Cardiac fibroblast (primary cell): ENCODE results near the gene RPS14.
A peak's percentile ranks its signal among the peaks of the same experiment; 100 is the strongest.

Experiments
- DNase-seq, 2 donors: peaks; one replicate each; pipeline versions ENCODE4 v3.0.0 to v3.0.0-alpha.2; 2010; ENCODE audit warnings: low read depth in 2 of 2
- H3K4me3 ChIP-seq, 2 donors: replicated peaks in 1 of 2; 1 replicate in 1 of 2; 2 replicates in 1 of 2; pipeline ENCODE4 v1.5.1; 2011; ENCODE audit warnings: low read depth in 2 of 2, low read length in 2 of 2, mild to moderate bottlenecking in 2 of 2, moderate library complexity in 1 of 2
- CTCF ChIP-seq: IDR thresholded peaks from one replicate; pipeline ENCODE4 v1.5.1; 2011; ENCODE audit warnings: low read depth, mild to moderate bottlenecking, low read length, inconsistent platforms

Gene RPS14

GRCh38 chr5:150395688-150395975 lies 53.9 kb downstream of the RPS14 start:
- no peak for TF ChIP-seq CTCF
- no peak overlapping the region for H3K4me3 ChIP-seq
- no peak for DNase-seq

GRCh38 chr5:150394912-150395687 lies 54.4 kb downstream of the RPS14 start:
- no peak for DNase-seq

GRCh38 chr5:150394131-150394530 lies 55.4 kb downstream of the RPS14 start:
- H3K4me3 ChIP-seq: no peak overlapping the region
- DNase-seq: peak in 1 of 2 donors; percentile 22
- TF ChIP-seq CTCF: no peak

More at GRCh38 chr5:150394912-150395687, 54.4 kb downstream of the RPS14 start:
- TF ChIP-seq CTCF: no peak
- no peak overlapping the region for H3K4me3 ChIP-seq

GRCh38 chr5:150393096-150393645 lies 56.4 kb downstream of the RPS14 start:
- TF ChIP-seq CTCF: no peak
- no peak for DNase-seq
- no peak overlapping the region for H3K4me3 ChIP-seq

- no peak for DNase-seq
- no peak for TF ChIP-seq CTCF
- H3K4me3 ChIP-seq: no peak overlapping the region
Observed at GRCh38 chr5:150392680-150393079, 56.9 kb downstream of the RPS14 start.
